H7 (cell line): ENCODE results near the gene KRTAP5-6. TPM values are rescaled to one million over a fixed set of nuclear protein-coding genes. Genes with fewer than 3 reads are reported as not detected.

ENCODE experiments used
- DNase-seq: peaks from one replicate; pipeline ENCODE4 v3.0.0; 2012
- H3K27me3 ChIP-seq: 2 replicates; pipeline ENCODE4 v1.6.0; 2011; ENCODE audit warnings: mild to moderate bottlenecking, low read length; ENCODE audit not compliant: control insufficient read depth, insufficient read depth
- H3K36me3 ChIP-seq: replicated peaks from 2 replicates; pipeline ENCODE4 v1.5.1; 2011; ENCODE audit warnings: low read length; ENCODE audit not compliant: control insufficient read depth, insufficient read depth
- H3K4me3 ChIP-seq: 2 replicates; pipeline ENCODE4 v1.5.1; 2011; ENCODE audit warnings: low read depth, mild to moderate bottlenecking, control low read depth, low read length, moderate library complexity; ENCODE audit not compliant: insufficient read depth
- total RNA-seq: library from RNA; depleted of rRNA; stranded (reverse); fragments of >200 nt; shearing (Covaris generic); gene quantifications from 2 replicates; pipeline ENCODE4 v1.2.3, GENCODE V29; 2014

KRTAP5-6 gene
- total RNA-seq, 1 experiment from 2014 or later, result not detected

GRCh38 chr11:1737080-1737757 lies 40.2 kb downstream of the KRTAP5-6 start:
- no peaks in the 10 kb centered on the region for H3K36me3 ChIP-seq
- H3K27me3 ChIP-seq, result no peaks in the 10 kb centered on the region; the same call in 1 of the 2 replicates
- no peak for DNase-seq
- no peak overlapping the region for H3K4me3 ChIP-seq

- Histone ChIP-seq H3K36me3 (no peaks in the 10 kb centered on the region), H3K27me3 (no peaks in the 10 kb centered on the region; the same call in 1 of the 2 replicates), H3K4me3 (no peak overlapping the region)
- DNase-seq, result no peak
Observed at GRCh38 chr11:1738380-1738779, 41.4 kb downstream of the KRTAP5-6 start.

GRCh38 chr11:1739576-1739975 lies 42.6 kb downstream of the KRTAP5-6 start:
- H3K4me3 ChIP-seq, result no peak overlapping the region
- no peak for DNase-seq
- H3K27me3 ChIP-seq, result no peaks in the 10 kb centered on the region; the same call in 1 of the 2 replicates
- H3K36me3 ChIP-seq, result no peaks in the 10 kb centered on the region

GRCh38 chr11:1740786-1741530 lies 44.0 kb downstream of the KRTAP5-6 start:
- no peaks in the 10 kb centered on the region for H3K36me3 ChIP-seq
- no peaks in the 10 kb centered on the region; the same call in 1 of the 2 replicates for H3K27me3 ChIP-seq
- no peak for DNase-seq
- H3K4me3 ChIP-seq, result no peak overlapping the region

GRCh38 chr11:1741741-1742140 lies 44.7 kb downstream of the KRTAP5-6 start:
- no peak for DNase-seq
- no peaks in the 10 kb centered on the region for H3K36me3 ChIP-seq
- H3K4me3 ChIP-seq, result no peak overlapping the region
- H3K27me3 ChIP-seq, result no peaks in the 10 kb centered on the region; the same call in 1 of the 2 replicates

- Histone ChIP-seq H3K4me3 (no peak overlapping the region), H3K27me3 (no peaks in the 10 kb centered on the region; the same call in 1 of the 2 replicates), H3K36me3 (no peaks in the 10 kb centered on the region)
- no peak for DNase-seq
Observed at GRCh38 chr11:1742371-1742770, 45.4 kb downstream of the KRTAP5-6 start.

- no peak overlapping the region for H3K4me3 ChIP-seq
- no peak for DNase-seq
- peaks cover 3% of the 10 kb centered on the region for H3K27me3 ChIP-seq
- H3K36me3 ChIP-seq, result no peaks in the 10 kb centered on the region
Observed at GRCh38 chr11:1742869-1743584, 46.0 kb downstream of the KRTAP5-6 start.

- Histone ChIP-seq H3K36me3 (no peaks in the 10 kb centered on the region), H3K4me3 (no peak overlapping the region), H3K27me3 (peaks cover 9% of the 10 kb centered on the region)
- DNase-seq, result no peak
Observed at GRCh38 chr11:1743585-1744136, 46.7 kb downstream of the KRTAP5-6 start.

- H3K27me3 ChIP-seq, result peaks cover 16% of the 10 kb centered on the region
- no peak for DNase-seq
- H3K36me3 ChIP-seq, result no peaks in the 10 kb centered on the region
- H3K4me3 ChIP-seq, result no peak overlapping the region
Observed at GRCh38 chr11:1744137-1744886, 47.3 kb downstream of the KRTAP5-6 start.

- Histone ChIP-seq H3K36me3 (no peaks in the 10 kb centered on the region), H3K4me3 (no peak overlapping the region), H3K27me3 (peaks cover 24% of the 10 kb centered on the region)
- DNase-seq, result peak; percentile 51
Observed at GRCh38 chr11:1744891-1745700, 48.1 kb downstream of the KRTAP5-6 start.

- no peak for DNase-seq
- Histone ChIP-seq H3K36me3 (no peaks in the 10 kb centered on the region), H3K4me3 (no peak overlapping the region), H3K27me3 (peaks cover 27% of the 10 kb centered on the region)
Observed at GRCh38 chr11:1745701-1746320, 48.8 kb downstream of the KRTAP5-6 start.

- H3K27me3 ChIP-seq, result peaks cover 27% of the 10 kb centered on the region
- no peaks in the 10 kb centered on the region for H3K36me3 ChIP-seq
- no peak overlapping the region for H3K4me3 ChIP-seq
- peak; percentile 65 for DNase-seq
Observed at GRCh38 chr11:1746511-1746931, 49.5 kb downstream of the KRTAP5-6 start.
